Measurements from ENCODE around the gene RHBG.
A peak's percentile ranks its signal among the peaks of the same experiment; 100 is the strongest.

Gene RHBG

GRCh38 chr1:156431769-156432668 is 63.0 kb downstream of the RHBG start:
- Mint-ChIP-seq H3K9me3 (no peaks in the 10 kb centered on the region), H3K4me1 (peaks cover 53% of the 10 kb centered on the region), H3K36me3 (no peaks in the 10 kb centered on the region), H3K27ac (no peak overlapping the region), H3K4me3 (no peak overlapping the region)
- DNase-seq (ENCODE audit: low spot score in 2 of 2) (no peak), ATAC-seq (no peak)

DNA sequence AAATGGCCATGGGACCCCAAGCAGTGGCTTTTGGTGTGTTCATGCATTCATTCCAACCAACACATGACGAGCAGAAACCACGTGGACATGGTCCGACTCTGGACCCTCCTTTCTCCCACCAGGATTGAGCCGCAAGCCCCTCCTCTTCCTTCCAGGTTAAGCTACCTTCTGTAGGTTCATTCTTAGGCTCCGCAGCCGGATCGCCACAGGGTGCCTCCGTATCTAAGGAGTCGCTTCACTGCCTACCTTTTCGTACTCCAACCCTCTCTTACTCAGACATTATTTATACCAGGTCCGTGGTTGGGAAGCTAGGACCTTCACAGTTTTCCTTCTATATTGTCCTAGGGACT is 63.6 kb downstream of the RHBG start:
- DNase-seq (ENCODE audit: low spot score in 2 of 2) (no peak), ATAC-seq (no peak)
- Mint-ChIP-seq H3K9me3 (no peaks in the 10 kb centered on the region), H3K4me1 (peaks cover 59% of the 10 kb centered on the region), H3K4me3 (no peak overlapping the region), H3K27ac (no peak overlapping the region), H3K36me3 (no peaks in the 10 kb centered on the region)

GRCh38 chr1:156433032-156433431 is 64.0 kb downstream of the RHBG start:
- Mint-ChIP-seq H3K27ac (no peak overlapping the region), H3K4me3 (no peak overlapping the region), H3K9me3 (no peaks in the 10 kb centered on the region), H3K4me1 (peaks cover 62% of the 10 kb centered on the region), H3K36me3 (no peaks in the 10 kb centered on the region)
- ATAC-seq (no peak), DNase-seq (ENCODE audit: low spot score in 2 of 2) (no peak)

DNA sequence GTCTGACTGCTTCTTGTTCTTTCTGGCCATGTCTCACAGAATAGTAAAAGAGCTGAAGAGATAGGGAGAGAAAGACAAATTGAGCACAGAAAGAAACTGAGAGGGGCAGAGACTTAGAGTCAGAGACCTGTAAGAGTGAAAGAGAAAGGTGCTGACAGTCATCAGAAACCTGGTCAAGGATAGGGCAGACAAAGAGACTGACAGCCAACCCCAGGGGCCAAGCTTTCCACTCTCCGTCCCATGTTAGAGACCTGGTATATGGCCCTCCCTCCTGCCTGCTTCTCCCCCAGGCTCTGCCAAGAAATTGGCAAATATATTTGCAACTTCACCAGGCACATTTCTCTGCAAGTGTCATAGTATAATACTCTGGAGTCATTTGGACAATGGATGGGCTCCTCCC is 64.6 kb downstream of the RHBG start:
- H3K4me1 Mint-ChIP-seq = peaks cover 67% of the 10 kb centered on the region
- no peaks in the 10 kb centered on the region for H3K36me3 Mint-ChIP-seq
- ATAC-seq = peak; percentile 60

More for the DNA sequence above, 64.6 kb downstream of the RHBG start:
- Mint-ChIP-seq H3K9me3 (no peaks in the 10 kb centered on the region), H3K4me3 (no peak overlapping the region), H3K27ac (no peak overlapping the region)
- DNase-seq (ENCODE audit: low spot score in 2 of 2) = no peak
